GM19324 (cell line): ENCODE data around the gene CPT1B.
"Not testable (repeated sequence)": the region's sequence is repeated elsewhere in the genome, so short reads cannot be mapped to it uniquely, and the experiment has no call there.

Experiments
- ATAC-seq: cut with Tn5 transposase; IDR thresholded peaks from one replicate; pipeline ENCODE4 v1.9.1; 2021; ENCODE audit warnings: mild to moderate bottlenecking, moderate library complexity; ENCODE audit not compliant: unreplicated experiment, low FRiP score

CPT1B gene

DNA sequence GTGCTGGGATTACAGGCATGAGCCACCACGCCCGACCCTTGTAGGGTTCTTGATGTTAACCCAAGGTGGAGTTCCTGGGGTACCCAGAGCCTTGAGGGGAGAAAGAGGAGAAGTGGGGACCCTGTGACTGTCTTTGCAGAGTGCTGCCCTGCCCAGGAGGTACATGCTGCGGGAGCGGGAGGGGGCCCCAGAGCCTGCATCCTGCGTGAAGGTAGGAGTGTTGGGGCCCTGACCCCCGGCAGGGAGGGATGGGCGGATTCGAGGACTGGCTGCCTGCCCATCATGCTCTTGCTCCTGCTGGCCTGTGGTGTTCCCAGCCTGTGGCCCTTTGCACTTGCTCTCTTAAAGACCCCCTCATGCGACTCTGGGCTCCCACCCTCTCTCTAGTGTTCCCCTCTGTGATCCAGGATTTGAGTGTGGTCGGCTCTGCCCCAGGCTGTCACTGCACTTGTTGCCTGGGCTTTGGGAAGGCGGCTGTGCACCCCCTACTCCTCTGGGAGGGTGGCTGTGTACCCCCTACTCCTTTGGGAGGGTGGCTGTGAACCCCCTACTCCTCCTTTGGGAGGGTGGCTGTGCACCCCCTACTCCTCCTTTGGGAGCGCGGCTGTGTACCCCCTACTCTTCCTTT is 57.3 kb downstream of the CPT1B start:
- ATAC-seq, result no peak

DNA sequence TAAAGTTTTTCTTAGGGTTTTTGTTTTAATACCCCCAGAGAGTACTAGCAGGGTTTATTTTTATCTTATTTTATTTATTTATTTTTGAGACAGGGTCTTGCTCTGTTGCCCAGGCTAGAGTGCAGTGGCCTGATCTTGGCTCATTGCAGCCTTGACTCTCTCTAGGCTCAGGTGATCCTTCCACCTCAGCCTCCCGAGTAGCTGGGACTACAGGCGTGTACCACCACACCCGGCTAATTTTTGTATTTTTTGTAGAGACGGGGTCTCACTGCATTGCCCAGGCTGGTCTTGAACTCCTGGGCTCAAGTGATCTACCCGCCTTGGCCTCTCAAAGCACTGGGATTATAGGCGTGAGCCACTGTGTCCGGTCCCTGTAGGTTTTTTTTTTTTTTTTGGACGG is 58.0 kb downstream of the CPT1B start:
- not testable (repeated sequence) for ATAC-seq

DNA sequence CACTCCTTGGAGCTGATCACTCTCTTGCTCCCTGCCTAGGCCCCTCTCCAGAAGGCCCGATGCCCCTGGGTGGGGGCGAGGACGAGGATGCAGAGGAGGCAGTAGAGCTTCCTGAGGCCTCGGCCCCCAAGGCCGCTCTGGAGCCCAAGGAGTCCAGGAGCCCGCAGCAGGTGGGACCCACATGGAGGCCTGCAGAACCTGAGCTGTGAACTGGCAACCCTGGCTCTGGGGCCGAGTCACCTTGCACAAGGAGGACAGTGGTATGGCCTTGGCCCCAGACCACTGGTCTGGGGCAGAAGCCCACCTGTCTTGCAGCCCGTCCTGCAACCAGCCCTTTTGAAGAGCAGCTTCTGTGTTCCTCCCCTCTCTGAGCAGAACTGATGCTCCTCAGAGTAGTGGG is 59.1 kb downstream of the CPT1B start:
- ATAC-seq, result no peak
